ENCODE data around the gene MT1F. TPM values are rescaled to one million over a fixed set of nuclear protein-coding genes. Genes with fewer than 3 reads are reported as not detected.

The MT1F gene
- total RNA-seq, 3 donors from 2014 or later, result 6.1 to 35.5 (median 27.8) TPM

- H3K9me3 ChIP-seq, result no peaks in the 10 kb centered on the region
- no peak for TF ChIP-seq CTCF (IDR thresholded peaks at IDR 0.05)
- ATAC-seq (no peak), DNase-seq (no peak)
- no peaks in the 10 kb centered on the region for H3K36me3 ChIP-seq (ENCODE audit: low read depth)
- no peak overlapping the region for H3K4me3 ChIP-seq
- intact Hi-C loops (cut with DNase I, micrococcal nuclease), result no loop called here
- peaks cover 5% of the 10 kb centered on the region for H3K4me1 ChIP-seq (ENCODE audit: low read depth)
These were observed 34.1 kb upstream of the MT1F start for GRCh38 chr16:56623637-56624036.

GRCh38 chr16:56625140-56625942 lies 32.4 kb upstream of the MT1F start, which contains the start of gene MT1E:
TSS of gene MT1E (plus strand) at chr16:56625781. CDS start at chr16:56625852, 71 bp downstream.
- intact Hi-C loops (cut with DNase I, micrococcal nuclease), result no loop called here
- ATAC-seq (peak; percentile 96), DNase-seq (peak; percentile 84 to 90 (median 90))
- no peak for TF ChIP-seq CTCF (IDR thresholded peaks at IDR 0.05)
- Histone ChIP-seq H3K4me1 (ENCODE audit: low read depth) (peaks cover 5% of the 10 kb centered on the region), H3K9me3 (no peaks in the 10 kb centered on the region), H3K4me3 (peak within 1 kb of the TSS; percentile 19), H3K36me3 (ENCODE audit: low read depth) (no peaks in the 10 kb centered on the region)

GRCh38 chr16:56625943-56626654 lies 31.7 kb upstream of the MT1F start:
- no peak overlapping the region for H3K4me3 ChIP-seq
- no peak for TF ChIP-seq CTCF (IDR thresholded peaks at IDR 0.05)
- peak in 2 of 3 donors; percentile 60 to 63 for DNase-seq
- intact Hi-C loops (cut with DNase I, micrococcal nuclease), result no loop called here
- ATAC-seq, result peak; percentile 65
- H3K4me1 ChIP-seq (ENCODE audit: low read depth), result peaks cover 5% of the 10 kb centered on the region
- H3K36me3 ChIP-seq (ENCODE audit: low read depth), result no peaks in the 10 kb centered on the region
- no peaks in the 10 kb centered on the region for H3K9me3 ChIP-seq

GRCh38 chr16:56626685-56627084 lies 31.1 kb upstream of the MT1F start:
- Histone ChIP-seq H3K36me3 (ENCODE audit: low read depth) (no peaks in the 10 kb centered on the region), H3K4me1 (ENCODE audit: low read depth) (peaks cover 5% of the 10 kb centered on the region), H3K9me3 (no peaks in the 10 kb centered on the region), H3K4me3 (no peak overlapping the region)
- no peak for DNase-seq
- intact Hi-C loops (cut with DNase I, micrococcal nuclease), result no loop called here
- ATAC-seq, result no peak
- TF ChIP-seq CTCF (IDR thresholded peaks at IDR 0.05), result no peak

- H3K4me1 ChIP-seq (ENCODE audit: low read depth), result peaks cover 16% of the 10 kb centered on the region
- DNase-seq (no peak), ATAC-seq (no peak)
- intact Hi-C loops (cut with DNase I, micrococcal nuclease), result no loop called here
- H3K9me3 ChIP-seq, result no peaks in the 10 kb centered on the region
- H3K4me3 ChIP-seq, result no peak overlapping the region
- no peak for TF ChIP-seq CTCF (IDR thresholded peaks at IDR 0.05)
- no peaks in the 10 kb centered on the region for H3K36me3 ChIP-seq (ENCODE audit: low read depth)
These were observed 29.0 kb upstream of the MT1F start for GRCh38 chr16:56628486-56629350.

All from mucosa of descending colon (tissue), 3 donors.